ENCODE data around the gene ACTR2.

DNA sequence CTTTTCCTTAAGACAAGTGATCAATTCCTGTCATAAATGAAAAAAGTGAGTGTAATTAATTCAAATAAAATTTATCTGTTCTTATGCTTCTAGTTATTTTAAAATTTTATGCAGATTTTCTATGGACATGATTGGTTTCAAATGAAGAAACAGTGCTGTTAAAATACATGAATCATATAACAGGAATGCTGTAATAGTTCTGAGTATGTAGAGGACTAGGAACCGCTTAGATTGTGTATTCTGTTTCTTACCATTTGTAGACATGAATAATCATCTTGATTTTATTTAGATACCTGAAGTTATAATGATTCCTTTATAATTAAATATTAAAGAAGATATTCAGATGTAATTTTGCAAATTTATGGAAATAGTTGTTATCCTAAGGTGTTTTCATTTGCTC lies 3.5 kb downstream of the ACTR2 start:
- TF ChIP-seq, protein P1, sequence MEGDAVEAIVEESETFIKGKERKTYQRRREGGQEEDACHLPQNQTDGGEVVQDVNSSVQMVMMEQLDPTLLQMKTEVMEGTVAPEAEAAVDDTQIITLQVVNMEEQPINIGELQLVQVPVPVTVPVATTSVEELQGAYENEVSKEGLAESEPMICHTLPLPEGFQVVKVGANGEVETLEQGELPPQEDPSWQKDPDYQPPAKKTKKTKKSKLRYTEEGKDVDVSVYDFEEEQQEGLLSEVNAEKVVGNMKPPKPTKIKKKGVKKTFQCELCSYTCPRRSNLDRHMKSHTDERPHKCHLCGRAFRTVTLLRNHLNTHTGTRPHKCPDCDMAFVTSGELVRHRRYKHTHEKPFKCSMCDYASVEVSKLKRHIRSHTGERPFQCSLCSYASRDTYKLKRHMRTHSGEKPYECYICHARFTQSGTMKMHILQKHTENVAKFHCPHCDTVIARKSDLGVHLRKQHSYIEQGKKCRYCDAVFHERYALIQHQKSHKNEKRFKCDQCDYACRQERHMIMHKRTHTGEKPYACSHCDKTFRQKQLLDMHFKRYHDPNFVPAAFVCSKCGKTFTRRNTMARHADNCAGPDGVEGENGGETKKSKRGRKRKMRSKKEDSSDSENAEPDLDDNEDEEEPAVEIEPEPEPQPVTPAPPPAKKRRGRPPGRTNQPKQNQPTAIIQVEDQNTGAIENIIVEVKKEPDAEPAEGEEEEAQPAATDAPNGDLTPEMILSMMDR (IDR thresholded peaks at IDR 0.05) = no peak
- no peak for TF ChIP-seq EZH2phosphoT487 (IDR thresholded peaks at IDR 0.05)
- TF ChIP-seq EZH2 (IDR thresholded peaks at IDR 0.05) = no peak

Measured in neural progenitor cell (in vitro differentiated cells).